SK-N-SH treated with all-trans-retinoic acid at 6 μM for 48 hours (cell line): ENCODE measurements around the gene FOXD4.
"Not testable (repeated sequence)": the region's sequence is repeated elsewhere in the genome, so short reads cannot be mapped to it uniquely, and the experiment has no call there.

Experiments used
- BACH2 ChIP-seq: fragments of 250-450 bp; sonication (Bioruptor Pico); IDR thresholded peaks from 2 replicates; pipeline ENCODE4 v1.9.0; 2021; ENCODE audit warnings: mild to moderate bottlenecking, borderline replicate concordance
- CSDC2 ChIP-seq: fragments of 250-450 bp; sonication (Bioruptor Pico); IDR thresholded peaks from 2 replicates; pipeline ENCODE4 v1.5.0; 2020; ENCODE audit warnings: mild to moderate bottlenecking, moderate library complexity
- PPARA ChIP-seq: fragments of 250-450 bp; sonication (Bioruptor Pico); IDR thresholded peaks from 2 replicates; pipeline ENCODE4 v1.5.0; 2020; ENCODE audit warnings: mild to moderate bottlenecking, borderline replicate concordance
- TCF4 ChIP-seq: fragments of 250-450 bp; sonication (Bioruptor Pico); IDR thresholded peaks from 2 replicates; pipeline ENCODE4 v1.8.0; 2021; ENCODE audit warnings: mild to moderate bottlenecking, moderate library complexity, borderline replicate concordance
- TOX ChIP-seq: fragments of 250-450 bp; sonication (Bioruptor Pico); IDR thresholded peaks from 2 replicates; pipeline ENCODE4 v1.8.0; 2021; ENCODE audit warnings: mild to moderate bottlenecking, moderate library complexity, borderline replicate concordance
- ZFP3 ChIP-seq: fragments of 250-450 bp; sonication (Bioruptor Pico); IDR thresholded peaks from 2 replicates; pipeline ENCODE4 v1.5.0; 2020; ENCODE audit warnings: mild to moderate bottlenecking, moderate library complexity
- ZNF8 ChIP-seq: fragments of 450-650 bp; formaldehyde crosslinking; IDR thresholded peaks from 2 replicates; pipeline ENCODE4 v1.5.0; 2020; ENCODE audit warnings: mild to moderate bottlenecking, moderate library complexity
- TF ChIP-seq, protein P1 (sequence below): fragments of 250-450 bp; sonication (Bioruptor Pico); IDR thresholded peaks from 2 replicates; pipeline ENCODE4 v1.5.0; 2020; ENCODE audit warnings: mild to moderate bottlenecking, moderate library complexity

DNA sequence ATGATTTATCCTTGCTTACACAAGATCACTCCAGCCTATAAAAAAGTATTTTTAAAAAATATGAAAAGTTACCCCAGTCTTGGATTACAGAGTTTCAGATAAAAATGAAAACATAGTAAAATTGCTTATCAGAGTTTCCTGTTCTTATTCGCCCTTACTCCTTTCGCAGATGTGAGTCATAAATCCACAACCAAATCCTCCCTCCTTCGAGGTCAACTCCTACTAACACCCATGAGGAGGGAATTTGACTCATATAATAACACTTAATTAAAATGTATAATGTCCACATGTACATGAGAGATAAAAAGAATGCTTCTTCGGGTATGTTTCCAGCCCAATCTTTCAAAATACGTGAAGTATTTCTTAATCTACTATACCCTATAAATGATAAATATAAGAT, 23.9 kb downstream of the FOXD4 start:
- not testable (repeated sequence) for TF ChIP-seq ZFP3; TOX (CRISPR knock-in tag); CSDC2 (CRISPR knock-in tag); ZNF8 (CRISPR knock-in tag); BACH2 (CRISPR knock-in tag); TCF4 (CRISPR knock-in tag); PPARA
- TF ChIP-seq, protein P1, sequence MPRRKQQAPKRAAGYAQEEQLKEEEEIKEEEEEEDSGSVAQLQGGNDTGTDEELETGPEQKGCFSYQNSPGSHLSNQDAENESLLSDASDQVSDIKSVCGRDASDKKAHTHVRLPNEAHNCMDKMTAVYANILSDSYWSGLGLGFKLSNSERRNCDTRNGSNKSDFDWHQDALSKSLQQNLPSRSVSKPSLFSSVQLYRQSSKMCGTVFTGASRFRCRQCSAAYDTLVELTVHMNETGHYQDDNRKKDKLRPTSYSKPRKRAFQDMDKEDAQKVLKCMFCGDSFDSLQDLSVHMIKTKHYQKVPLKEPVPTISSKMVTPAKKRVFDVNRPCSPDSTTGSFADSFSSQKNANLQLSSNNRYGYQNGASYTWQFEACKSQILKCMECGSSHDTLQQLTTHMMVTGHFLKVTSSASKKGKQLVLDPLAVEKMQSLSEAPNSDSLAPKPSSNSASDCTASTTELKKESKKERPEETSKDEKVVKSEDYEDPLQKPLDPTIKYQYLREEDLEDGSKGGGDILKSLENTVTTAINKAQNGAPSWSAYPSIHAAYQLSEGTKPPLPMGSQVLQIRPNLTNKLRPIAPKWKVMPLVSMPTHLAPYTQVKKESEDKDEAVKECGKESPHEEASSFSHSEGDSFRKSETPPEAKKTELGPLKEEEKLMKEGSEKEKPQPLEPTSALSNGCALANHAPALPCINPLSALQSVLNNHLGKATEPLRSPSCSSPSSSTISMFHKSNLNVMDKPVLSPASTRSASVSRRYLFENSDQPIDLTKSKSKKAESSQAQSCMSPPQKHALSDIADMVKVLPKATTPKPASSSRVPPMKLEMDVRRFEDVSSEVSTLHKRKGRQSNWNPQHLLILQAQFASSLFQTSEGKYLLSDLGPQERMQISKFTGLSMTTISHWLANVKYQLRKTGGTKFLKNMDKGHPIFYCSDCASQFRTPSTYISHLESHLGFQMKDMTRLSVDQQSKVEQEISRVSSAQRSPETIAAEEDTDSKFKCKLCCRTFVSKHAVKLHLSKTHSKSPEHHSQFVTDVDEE: not testable (repeated sequence)
